Right hindlimb (tissue), 1 donor: ENCODE measurements around the gene FGFR4.

Experiments
- DNase-seq: peaks from one replicate; pipeline ENCODE4 v3.0.0-alpha.2; 2018

FGFR4 gene

GRCh38 chr5:177085985-177086653 is 596 bp upstream of the FGFR4 start:
- DNase-seq, result no peak

GRCh38 chr5:177087398-177088005 is 787 bp downstream of the FGFR4 start:
- no peak for DNase-seq

- DNase-seq, result peak; percentile 30
Measured at GRCh38 chr5:177089127-177089526, 2.4 kb downstream of the FGFR4 start.

GRCh38 chr5:177089825-177090641 is 3.3 kb downstream of the FGFR4 start:
- DNase-seq, result peak; percentile 13

- DNase-seq, result no peak
Measured at GRCh38 chr5:177090813-177091212, 4.1 kb downstream of the FGFR4 start.

GRCh38 chr5:177091232-177091631 is 4.5 kb downstream of the FGFR4 start:
- no peak for DNase-seq

GRCh38 chr5:177092178-177093081 is 5.7 kb downstream of the FGFR4 start:
- DNase-seq, result no peak

GRCh38 chr5:177093082-177093712 is 6.5 kb downstream of the FGFR4 start:
- DNase-seq, result no peak

GRCh38 chr5:177093803-177094202 is 7.1 kb downstream of the FGFR4 start:
- DNase-seq, result no peak

GRCh38 chr5:177094224-177095087 is 7.7 kb downstream of the FGFR4 start:
- peak; percentile 90 for DNase-seq

GRCh38 chr5:177095088-177095669 is 8.5 kb downstream of the FGFR4 start:
- no peak for DNase-seq

- DNase-seq, result no peak
Measured at GRCh38 chr5:177096162-177097015, 9.7 kb downstream of the FGFR4 start.

- peak; percentile 33 for DNase-seq
Measured at GRCh38 chr5:177097016-177097985, 10.6 kb downstream of the FGFR4 start.

- no peak for DNase-seq
Measured at GRCh38 chr5:177098120-177098469, 11.4 kb downstream of the FGFR4 start.

GRCh38 chr5:177098470-177099141 is 11.9 kb downstream of the FGFR4 start:
- DNase-seq, result peak; percentile 92

- DNase-seq, result no peak
Measured at GRCh38 chr5:177099422-177100093, 12.8 kb downstream of the FGFR4 start.

- peak; percentile 86 for DNase-seq
Measured at GRCh38 chr5:177100714-177101121, 14.0 kb downstream of the FGFR4 start.
